Activated T-cell treated with anti-CD3 and anti-CD28 coated beads, Interleukin-2, amount 50 U/mL, for 24 hours (primary cell): ENCODE results near the gene ZNF331.

Source experiments
- DNase-seq: peaks from one replicate; pipeline ENCODE4 v3.0.0-alpha.2; 2020
- H3K27ac Mint-ChIP-seq: 2 replicates; pipeline ENCODE4 v1.8.0; 2020; ENCODE audit warnings: mild to moderate bottlenecking, mixed read lengths
- H3K27me3 Mint-ChIP-seq: 2 replicates; pipeline ENCODE4 v1.8.0; 2020; ENCODE audit warnings: mixed read lengths
- H3K36me3 Mint-ChIP-seq: 2 replicates; pipeline ENCODE4 v1.8.0; 2020; ENCODE audit warnings: low read depth, mixed read lengths
- H3K4me1 Mint-ChIP-seq: 2 replicates; pipeline ENCODE4 v1.8.0; 2020; ENCODE audit warnings: low read depth, mixed read lengths
- H3K4me3 Mint-ChIP-seq: 2 replicates; pipeline ENCODE4 v1.8.0; 2020; ENCODE audit warnings: mild to moderate bottlenecking, moderate library complexity, mixed read lengths
- H3K9me3 Mint-ChIP-seq: 2 replicates; pipeline ENCODE4 v1.8.0; 2020; ENCODE audit warnings: mixed read lengths

ZNF331 gene

GRCh38 chr19:53538378-53539109 is 599 bp downstream of the ZNF331 start:
- no peaks in the 10 kb centered on the region for H3K27me3 Mint-ChIP-seq
- H3K27ac Mint-ChIP-seq: peak overlapping the region; percentile 99
- DNase-seq: no peak
- peaks cover 53% of the 10 kb centered on the region for H3K4me1 Mint-ChIP-seq
- peaks cover 80% of the 10 kb centered on the region for H3K36me3 Mint-ChIP-seq
- peak overlapping the region; percentile 95 for H3K4me3 Mint-ChIP-seq
- peaks cover 8% of the 10 kb centered on the region for H3K9me3 Mint-ChIP-seq

- Mint-ChIP-seq H3K27me3 (no peaks in the 10 kb centered on the region), H3K4me3 (peak overlapping the region; percentile 15), H3K9me3 (peaks cover 7% of the 10 kb centered on the region), H3K4me1 (peaks cover 55% of the 10 kb centered on the region), H3K27ac (peak overlapping the region; percentile 74), H3K36me3 (peaks cover 83% of the 10 kb centered on the region)
- no peak for DNase-seq
These were observed 2.1 kb downstream of the ZNF331 start for GRCh38 chr19:53540091-53540490.

DNA sequence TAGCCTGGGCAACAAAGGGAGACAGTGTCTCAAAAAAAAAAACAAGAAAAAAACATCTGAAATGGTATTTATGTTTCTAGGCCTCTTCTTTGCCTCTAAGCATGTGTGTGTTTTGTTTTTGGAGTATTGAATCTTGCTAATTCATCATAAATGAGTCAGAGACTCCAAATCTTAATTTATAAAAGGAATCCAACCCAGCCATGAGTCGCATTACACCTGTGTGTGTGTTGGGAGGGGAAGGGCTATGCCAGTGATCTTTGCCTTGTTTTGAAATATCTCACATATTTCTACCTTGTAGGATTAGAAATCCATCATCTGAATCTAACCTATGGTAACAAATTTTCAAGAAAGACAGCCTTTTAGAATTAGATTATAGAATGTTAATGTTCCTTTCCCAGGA is 4.0 kb downstream of the ZNF331 start:
- Mint-ChIP-seq H3K27me3 (no peaks in the 10 kb centered on the region), H3K4me3 (no peak overlapping the region), H3K4me1 (peaks cover 56% of the 10 kb centered on the region), H3K9me3 (no peaks in the 10 kb centered on the region), H3K36me3 (peaks cover 84% of the 10 kb centered on the region), H3K27ac (peak overlapping the region; percentile 50)
- DNase-seq: no peak

- Mint-ChIP-seq H3K4me1 (peaks cover 53% of the 10 kb centered on the region), H3K9me3 (peaks cover 6% of the 10 kb centered on the region), H3K27me3 (no peaks in the 10 kb centered on the region), H3K27ac (peak overlapping the region; percentile 69), H3K36me3 (peaks cover 78% of the 10 kb centered on the region), H3K4me3 (no peak overlapping the region)
- DNase-seq: no peak
These were observed 7.5 kb downstream of the ZNF331 start for GRCh38 chr19:53545271-53546065.

DNA sequence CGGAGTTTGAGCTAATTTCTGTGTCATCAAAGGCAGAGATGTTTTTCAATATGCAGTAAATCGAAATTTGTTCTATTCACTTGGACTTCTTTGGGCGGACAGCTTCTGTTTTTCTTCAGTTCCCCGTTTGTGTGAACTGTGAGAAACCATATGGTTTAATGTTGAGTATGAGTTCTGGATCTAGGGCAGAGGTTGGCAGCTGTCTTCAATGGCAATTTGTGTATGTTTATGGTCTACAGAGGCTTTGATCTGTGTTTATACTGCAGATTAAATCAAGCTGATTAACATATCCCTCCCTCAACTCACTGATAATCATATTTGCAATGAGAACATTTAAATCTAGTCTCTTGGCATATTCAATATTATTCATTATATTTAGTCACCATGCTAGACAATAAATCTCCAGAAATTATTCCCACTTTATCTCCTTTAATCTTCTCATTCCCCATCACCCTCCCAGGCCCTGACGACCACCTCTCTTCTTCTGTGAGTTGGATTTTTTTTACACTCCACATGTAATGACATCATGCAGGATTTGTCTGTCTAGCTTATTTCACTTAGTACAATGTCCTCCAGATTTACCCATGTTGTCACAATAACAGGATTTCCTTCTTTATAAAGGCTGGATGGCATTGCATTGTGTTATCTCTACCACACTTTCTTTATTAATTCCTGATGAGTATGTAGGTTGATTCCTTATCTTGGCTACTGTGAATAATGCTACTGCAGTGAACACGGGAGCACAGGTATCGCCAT is 9.0 kb downstream of the ZNF331 start:
- peaks cover 49% of the 10 kb centered on the region for H3K4me1 Mint-ChIP-seq
- H3K27ac Mint-ChIP-seq: no peak overlapping the region
- DNase-seq: no peak
- H3K4me3 Mint-ChIP-seq: no peak overlapping the region
- peaks cover 6% of the 10 kb centered on the region for H3K9me3 Mint-ChIP-seq
- no peaks in the 10 kb centered on the region for H3K27me3 Mint-ChIP-seq
- H3K36me3 Mint-ChIP-seq: peaks cover 78% of the 10 kb centered on the region

DNA sequence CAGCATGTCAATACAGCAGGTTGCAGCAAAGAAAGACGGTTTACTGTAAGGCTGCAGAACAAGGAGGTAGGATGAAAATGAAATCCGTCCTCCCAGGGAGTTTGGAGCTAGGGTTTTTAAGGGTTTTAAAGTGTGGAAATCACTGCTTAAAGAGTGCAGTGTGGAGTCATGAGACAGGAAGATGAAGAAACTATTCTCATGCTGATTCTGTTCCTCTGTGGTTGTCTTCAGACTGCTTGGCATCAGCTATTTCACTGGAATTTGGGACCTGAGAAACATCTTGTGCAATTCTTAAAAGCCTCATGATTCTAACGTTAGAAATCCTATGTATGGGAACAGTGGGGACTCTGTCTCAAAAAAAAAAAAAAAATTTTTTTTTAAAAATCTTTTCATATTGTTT is 11.4 kb downstream of the ZNF331 start:
- Mint-ChIP-seq H3K9me3 (peaks cover 6% of the 10 kb centered on the region), H3K4me1 (peaks cover 57% of the 10 kb centered on the region), H3K27me3 (no peaks in the 10 kb centered on the region), H3K27ac (no peak overlapping the region), H3K36me3 (peaks cover 83% of the 10 kb centered on the region), H3K4me3 (no peak overlapping the region)
- no peak for DNase-seq

DNA sequence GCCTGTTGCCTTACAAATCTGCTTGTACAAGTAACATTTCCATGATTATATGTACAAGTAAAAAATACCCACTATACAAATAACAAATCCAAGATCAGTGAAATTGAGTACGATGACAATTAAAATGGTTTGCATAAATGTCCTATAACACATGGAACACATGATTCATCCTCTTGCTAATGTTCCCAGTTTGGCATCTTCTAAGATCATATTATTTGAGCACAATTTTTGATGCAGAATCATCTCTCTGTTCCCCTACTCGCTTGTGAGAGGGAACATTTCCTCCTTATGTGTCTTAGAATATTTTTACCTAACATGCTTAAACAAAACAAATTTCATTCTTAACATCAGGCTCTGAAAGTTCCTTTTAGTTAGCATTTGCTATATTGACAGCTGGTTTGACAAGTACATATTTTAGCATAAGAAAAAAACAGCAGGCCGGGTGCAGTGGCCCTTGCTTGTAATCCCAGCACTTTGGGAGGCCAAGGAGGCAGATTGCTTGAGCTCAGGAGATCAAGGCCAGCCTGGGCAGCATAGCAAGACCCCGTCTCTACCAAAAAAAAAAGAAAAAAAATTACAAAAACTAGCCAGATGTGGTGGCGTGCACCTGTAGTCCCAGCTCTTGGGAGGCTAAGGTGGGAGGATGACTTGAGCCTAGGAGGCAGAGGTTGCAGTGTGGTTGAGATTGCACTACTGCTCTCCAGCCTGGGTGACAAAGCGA is 14.2 kb downstream of the ZNF331 start:
- Mint-ChIP-seq H3K4me3 (no peak overlapping the region), H3K36me3 (peaks cover 80% of the 10 kb centered on the region), H3K4me1 (peaks cover 48% of the 10 kb centered on the region), H3K9me3 (peaks cover 6% of the 10 kb centered on the region), H3K27me3 (no peaks in the 10 kb centered on the region), H3K27ac (peak overlapping the region; percentile 59)
- no peak for DNase-seq

- peak overlapping the region; percentile 89 for H3K4me3 Mint-ChIP-seq
- DNase-seq: no peak
- peaks cover 6% of the 10 kb centered on the region for H3K9me3 Mint-ChIP-seq
- H3K4me1 Mint-ChIP-seq: peaks cover 42% of the 10 kb centered on the region
- peaks cover 83% of the 10 kb centered on the region for H3K36me3 Mint-ChIP-seq
- peak overlapping the region; percentile 98 for H3K27ac Mint-ChIP-seq
- no peaks in the 10 kb centered on the region for H3K27me3 Mint-ChIP-seq
These were observed 15.2 kb downstream of the ZNF331 start for GRCh38 chr19:53553156-53553555.

DNA sequence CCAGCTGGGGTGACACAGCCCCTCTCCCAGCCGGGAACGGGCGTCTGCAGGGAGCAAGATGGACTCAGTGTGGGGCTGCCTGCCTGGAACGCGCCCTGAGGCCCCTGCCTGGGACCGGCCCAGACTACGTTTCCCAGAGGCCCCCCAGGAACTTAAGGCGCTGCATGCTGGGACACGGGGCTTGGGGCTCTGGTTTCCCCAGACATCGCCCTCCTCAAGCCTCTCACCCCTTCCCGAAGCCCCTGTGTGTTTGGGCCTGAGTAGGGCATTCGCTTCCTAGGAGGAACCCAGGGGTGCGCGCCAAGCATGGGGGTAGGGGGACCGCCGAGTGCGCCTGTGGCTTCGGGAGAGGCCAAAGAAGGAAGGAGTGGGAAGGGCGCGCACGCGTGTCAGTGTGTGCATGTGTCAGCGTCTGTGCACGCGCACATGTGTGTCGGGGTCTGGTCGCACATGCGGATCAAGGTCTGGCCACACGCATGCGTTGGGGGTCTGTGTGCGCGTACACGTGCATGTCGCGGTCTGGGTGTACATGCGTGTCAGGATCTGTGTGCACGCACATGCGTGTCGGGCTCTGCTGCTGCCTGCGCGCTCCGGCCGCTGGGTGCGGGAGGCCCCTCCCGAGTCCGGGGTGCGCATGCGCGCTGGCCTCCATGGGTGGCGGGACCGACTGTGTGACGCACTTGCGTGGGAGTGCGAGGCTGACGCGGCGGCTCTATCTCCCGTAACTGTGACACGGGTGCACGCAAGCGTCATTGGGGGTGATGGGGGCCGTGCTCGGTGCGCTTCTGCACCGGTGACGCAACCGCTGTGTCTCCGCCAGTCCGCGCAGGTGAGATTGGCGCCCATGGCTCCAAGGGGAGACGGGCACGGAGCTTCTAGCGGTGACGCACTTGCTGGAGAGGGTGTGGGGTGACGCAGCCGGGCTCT is 16.2 kb downstream of the ZNF331 start:
- H3K4me3 Mint-ChIP-seq: peak overlapping the region; percentile 89
- H3K36me3 Mint-ChIP-seq: peaks cover 84% of the 10 kb centered on the region
- DNase-seq: peak; percentile 93
- H3K9me3 Mint-ChIP-seq: peaks cover 10% of the 10 kb centered on the region
- no peaks in the 10 kb centered on the region for H3K27me3 Mint-ChIP-seq
- H3K4me1 Mint-ChIP-seq: peaks cover 38% of the 10 kb centered on the region
- H3K27ac Mint-ChIP-seq: peak overlapping the region; percentile 98

GRCh38 chr19:53554804-53555203 is 16.9 kb downstream of the ZNF331 start:
- Mint-ChIP-seq H3K36me3 (peaks cover 85% of the 10 kb centered on the region), H3K4me1 (peaks cover 33% of the 10 kb centered on the region), H3K27ac (peak overlapping the region; percentile 98), H3K27me3 (no peaks in the 10 kb centered on the region), H3K9me3 (peaks cover 9% of the 10 kb centered on the region), H3K4me3 (peak overlapping the region; percentile 89)
- no peak for DNase-seq

DNA sequence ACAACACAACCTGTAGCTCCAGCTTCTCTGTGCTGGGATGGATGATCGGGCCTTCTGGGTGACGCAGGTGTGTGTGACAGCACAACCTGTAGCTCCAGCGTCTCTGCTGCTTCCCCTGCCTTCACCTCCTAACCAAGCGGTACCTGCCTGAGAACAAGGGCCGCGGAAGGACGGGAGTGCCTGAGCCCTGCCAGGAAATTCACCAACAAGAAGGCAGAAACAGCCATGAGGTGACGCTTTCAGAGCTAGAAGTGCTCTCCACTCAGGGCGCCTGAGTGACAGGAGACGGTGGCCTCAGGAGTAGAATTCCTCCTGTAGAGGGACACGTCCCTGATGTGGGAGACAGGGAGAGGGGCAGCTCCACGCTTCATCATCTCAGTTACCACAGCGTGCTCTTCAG is 17.4 kb downstream of the ZNF331 start:
- Mint-ChIP-seq H3K36me3 (peaks cover 87% of the 10 kb centered on the region), H3K4me3 (peak overlapping the region; percentile 89), H3K4me1 (peaks cover 29% of the 10 kb centered on the region), H3K9me3 (peaks cover 5% of the 10 kb centered on the region), H3K27ac (peak overlapping the region; percentile 98), H3K27me3 (no peaks in the 10 kb centered on the region)
- no peak for DNase-seq

- peaks cover 6% of the 10 kb centered on the region for H3K4me1 Mint-ChIP-seq
- H3K27me3 Mint-ChIP-seq: no peaks in the 10 kb centered on the region
- no peak overlapping the region for H3K27ac Mint-ChIP-seq
- no peak overlapping the region for H3K4me3 Mint-ChIP-seq
- peaks cover 98% of the 10 kb centered on the region for H3K36me3 Mint-ChIP-seq
- DNase-seq: no peak
- H3K9me3 Mint-ChIP-seq: peaks cover 26% of the 10 kb centered on the region
These were observed 33.4 kb downstream of the ZNF331 start for GRCh38 chr19:53571339-53571738.

DNA sequence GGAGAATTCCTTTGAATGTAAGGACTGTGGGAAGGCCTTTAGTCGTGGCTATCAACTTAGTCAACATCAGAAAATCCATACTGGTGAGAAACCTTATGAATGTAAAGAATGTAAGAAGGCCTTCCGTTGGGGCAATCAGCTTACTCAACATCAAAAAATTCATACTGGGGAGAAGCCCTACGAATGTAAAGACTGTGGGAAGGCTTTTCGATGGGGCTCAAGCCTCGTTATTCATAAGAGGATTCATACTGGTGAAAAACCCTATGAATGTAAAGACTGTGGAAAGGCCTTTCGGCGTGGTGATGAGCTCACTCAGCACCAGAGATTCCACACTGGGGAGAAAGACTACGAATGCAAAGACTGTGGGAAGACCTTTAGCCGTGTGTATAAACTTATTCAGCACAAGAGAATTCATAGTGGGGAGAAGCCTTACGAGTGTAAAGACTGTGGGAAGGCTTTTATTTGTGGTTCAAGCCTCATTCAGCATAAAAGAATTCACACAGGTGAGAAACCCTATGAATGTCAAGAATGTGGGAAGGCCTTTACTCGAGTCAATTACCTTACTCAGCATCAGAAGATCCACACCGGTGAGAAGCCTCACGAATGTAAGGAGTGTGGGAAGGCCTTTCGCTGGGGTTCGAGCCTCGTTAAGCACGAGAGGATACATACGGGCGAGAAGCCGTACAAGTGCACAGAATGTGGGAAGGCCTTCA is 39.2 kb downstream of the ZNF331 start:
- Mint-ChIP-seq H3K27me3 (no peaks in the 10 kb centered on the region), H3K36me3 (peaks cover 95% of the 10 kb centered on the region), H3K27ac (no peak overlapping the region), H3K4me3 (no peak overlapping the region), H3K9me3 (peaks cover 54% of the 10 kb centered on the region), H3K4me1 (no peaks in the 10 kb centered on the region)
- no peak for DNase-seq
